ENCODE data around the gene ZNF221. TPM values are rescaled to one million over a fixed set of nuclear protein-coding genes. Genes with fewer than 3 reads are reported as not detected.
A peak's percentile ranks its signal among the peaks of the same experiment; 100 is the strongest.

The ZNF221 gene
- total RNA-seq, 4 donors from 2014 or later = 4.2 to 14.3 (median 6.2) TPM

DNA sequence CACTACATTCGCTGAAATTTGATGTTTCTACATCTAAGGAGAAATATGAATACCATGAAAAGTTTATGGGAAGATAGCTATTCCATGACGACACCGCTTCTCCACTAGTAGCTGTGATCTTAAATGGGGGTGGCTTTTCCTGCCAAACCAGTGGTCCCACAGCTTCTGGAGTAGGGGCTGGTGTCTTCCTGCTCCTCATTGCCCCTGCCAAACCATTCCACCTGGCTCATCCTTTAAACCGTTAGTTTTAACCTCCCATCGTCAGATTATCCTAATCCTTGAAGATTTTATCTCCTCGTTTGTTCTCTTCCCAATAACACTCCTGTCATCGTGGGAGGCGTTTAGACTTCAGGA, 51.2 kb downstream of the ZNF221 start:
- no peak for ATAC-seq
- H3K4me3 ChIP-seq = peak overlapping the region; percentile 67 to 74
- no peaks in the 10 kb centered on the region for H3K27me3 ChIP-seq
- peaks cover 0 to 20% (median 0%) of the 10 kb centered on the region in 3 donors for H3K4me1 ChIP-seq
- TF ChIP-seq CTCF (IDR thresholded peaks at IDR 0.05) (no peak), POLR2AphosphoS5 (IDR thresholded peaks at IDR 0.05) (no peak), POLR2A (IDR thresholded peaks at IDR 0.05) (no peak), EP300 (IDR thresholded peaks at IDR 0.05) (no peak)
- peak overlapping the region; percentile 8 to 84 (median 83) for H3K27ac ChIP-seq
- 11 to 18% methylated on average over 5 to 8 of the region's 8 CpGs for WGBS, 2 donors (ENCODE audit: low coverage in 1 of 2)
- peaks cover 0 to 23% of the 10 kb centered on the region in 2 donors for H3K36me3 ChIP-seq
- H3K9me3 ChIP-seq = peaks cover 0 to 38% (median 0%) of the 10 kb centered on the region in 3 donors

DNA sequence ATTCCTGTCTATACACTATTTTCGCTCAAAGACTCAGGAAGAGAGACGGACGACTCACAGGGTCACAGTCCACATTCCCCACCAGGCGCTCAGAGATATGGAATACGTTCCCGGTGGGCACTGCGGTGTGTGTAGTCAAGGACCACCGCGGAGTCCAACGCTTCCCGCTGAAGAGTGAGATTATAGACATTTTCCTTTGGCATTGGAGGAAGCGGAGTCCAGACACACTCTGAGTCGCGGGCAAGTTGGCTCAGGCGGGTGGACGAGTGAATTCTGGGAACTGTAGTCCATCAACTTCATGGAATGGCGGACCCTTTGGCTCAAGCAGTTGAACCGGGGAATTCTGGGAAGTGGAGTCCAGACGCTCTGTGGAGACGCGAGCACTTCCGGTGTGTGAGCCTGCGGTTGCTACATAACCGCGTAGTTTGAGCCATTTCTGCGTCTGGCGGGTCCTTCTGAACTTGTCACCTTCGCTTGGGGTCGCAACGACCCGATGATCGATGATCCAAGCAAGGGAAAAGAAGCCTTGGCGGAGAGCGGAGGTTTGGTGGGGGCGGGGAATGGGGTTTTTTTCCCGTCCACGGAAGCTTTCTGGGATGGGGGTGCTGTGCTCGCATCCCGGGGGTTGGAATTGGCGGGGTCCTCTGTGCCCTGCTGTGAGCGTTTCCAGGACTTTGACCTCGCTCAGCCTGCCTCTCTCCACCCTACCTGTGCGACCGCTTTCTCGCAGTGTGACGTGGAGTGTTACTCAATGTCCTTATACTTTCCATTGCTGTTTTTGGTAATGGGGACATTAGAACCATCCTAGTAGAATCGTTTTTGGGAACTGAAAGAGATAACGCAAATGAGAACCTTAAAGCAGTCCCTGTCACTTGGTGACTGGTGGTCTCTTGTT, 51.8 kb downstream of the ZNF221 start, which contains the start of gene ZNF230:
TSS of gene ZNF230 (plus strand) at position 392 of the 895 bp plus-strand sequence. CDS start 4,122 bp downstream, outside the sequence.
- H3K27ac ChIP-seq = peak within 1 kb of the TSS; percentile 8 to 84 (median 83)
- 0 to 2% methylated on average over 7 to 9 of the region's 48 CpGs for WGBS, 2 donors (ENCODE audit: low coverage in 1 of 2)
- peak within 1 kb of the TSS; percentile 67 to 74 for H3K4me3 ChIP-seq
- peaks cover 0 to 38% (median 0%) of the 10 kb centered on the region in 3 donors for H3K9me3 ChIP-seq
- TF ChIP-seq EP300 (IDR thresholded peaks at IDR 0.05) = no peak
- peak; percentile 75 for TF ChIP-seq POLR2AphosphoS5 (IDR thresholded peaks at IDR 0.05)
- no peak for TF ChIP-seq POLR2A (IDR thresholded peaks at IDR 0.05)
- peaks cover 0 to 20% (median 0%) of the 10 kb centered on the region in 3 donors for H3K4me1 ChIP-seq
- peak; percentile 100 for ATAC-seq
- no peaks in the 10 kb centered on the region for H3K27me3 ChIP-seq
- H3K36me3 ChIP-seq = peaks cover 0 to 23% of the 10 kb centered on the region in 2 donors

GRCh38 chr19:44003461-44004009, 52.5 kb downstream of the ZNF221 start:
- Histone ChIP-seq H3K27ac (peak overlapping the region in 3 of 4 donors; percentile 82 to 84 (median 84)), H3K4me3 (peak overlapping the region; percentile 67 to 74), H3K36me3 (peaks cover 0 to 28% of the 10 kb centered on the region in 2 donors), H3K4me1 (peaks cover 0 to 20% (median 0%) of the 10 kb centered on the region in 3 donors), H3K9me3 (peaks cover 0 to 38% (median 0%) of the 10 kb centered on the region in 3 donors), H3K27me3 (no peaks in the 10 kb centered on the region)
- peak; percentile 19 for ATAC-seq
- 2 to 3% methylated on average over 7 to 10 of the region's 15 CpGs for WGBS, 2 donors (ENCODE audit: low coverage in 1 of 2)
- TF ChIP-seq POLR2AphosphoS5 (IDR thresholded peaks at IDR 0.05) = no peak
- no peak for TF ChIP-seq EP300 (IDR thresholded peaks at IDR 0.05)
- no peak for TF ChIP-seq POLR2A (IDR thresholded peaks at IDR 0.05)
- no peak for TF ChIP-seq CTCF (IDR thresholded peaks at IDR 0.05)

GRCh38 chr19:44005973-44006372, 54.9 kb downstream of the ZNF221 start:
- peaks cover 0 to 55% (median 2%) of the 10 kb centered on the region in 3 donors for H3K9me3 ChIP-seq
- H3K36me3 ChIP-seq = peaks cover 21 to 52% of the 10 kb centered on the region in 2 donors
- no peak overlapping the region for H3K27ac ChIP-seq
- H3K4me3 ChIP-seq = no peak overlapping the region
- peaks cover 0 to 20% (median 0%) of the 10 kb centered on the region in 3 donors for H3K4me1 ChIP-seq
- no peak for TF ChIP-seq EP300 (IDR thresholded peaks at IDR 0.05)
- TF ChIP-seq POLR2AphosphoS5 (IDR thresholded peaks at IDR 0.05) = no peak
- no peak for TF ChIP-seq CTCF (IDR thresholded peaks at IDR 0.05)
- TF ChIP-seq POLR2A (IDR thresholded peaks at IDR 0.05) = no peak
- H3K27me3 ChIP-seq = no peaks in the 10 kb centered on the region
- 83 to 95% methylated on average over 1 of the region's 1 CpG for WGBS, 2 donors (ENCODE audit: low coverage in 1 of 2)
- no peak for ATAC-seq

- ATAC-seq = no peak
- H3K27ac ChIP-seq = no peak overlapping the region
- H3K4me1 ChIP-seq = peaks cover 0 to 13% (median 0%) of the 10 kb centered on the region in 3 donors
- TF ChIP-seq CTCF (IDR thresholded peaks at IDR 0.05) (no peak), POLR2A (IDR thresholded peaks at IDR 0.05) (no peak), POLR2AphosphoS5 (IDR thresholded peaks at IDR 0.05) (no peak), EP300 (IDR thresholded peaks at IDR 0.05) (no peak)
- peaks cover 23 to 67% of the 10 kb centered on the region in 2 donors for H3K36me3 ChIP-seq
- no peaks in the 10 kb centered on the region for H3K27me3 ChIP-seq
- H3K4me3 ChIP-seq = no peak overlapping the region
- peaks cover 0 to 70% (median 5%) of the 10 kb centered on the region in 3 donors for H3K9me3 ChIP-seq
- WGBS, 2 donors (ENCODE audit: low coverage in 1 of 2) = 96 to 100% methylated on average over 5 to 6 of the region's 6 CpGs
Observed at GRCh38 chr19:44007473-44007872, 56.4 kb downstream of the ZNF221 start.

All from gastroesophageal sphincter (tissue), 4 donors.